ENCODE data around the gene KAZN. TPM values are rescaled to one million over a fixed set of nuclear protein-coding genes. Genes with fewer than 3 reads are reported as not detected.
A peak's percentile ranks its signal among the peaks of the same experiment; 100 is the strongest.
"Not testable (repeated sequence)": the region's sequence is repeated elsewhere in the genome, so short reads cannot be mapped to it uniquely, and the experiment has no call there.

KAZN gene
- total RNA-seq, 1 donor from 2014 or later = 21.2 TPM

GRCh38 chr1:15036101-15036500, 437.6 kb downstream of the KAZN start:
- ATAC-seq = no peak
- H3K4me3 ChIP-seq = no peak overlapping the region
- H3K9me3 ChIP-seq = no peaks in the 10 kb centered on the region
- no peak for DNase-seq
- H3K27ac ChIP-seq = no peak overlapping the region
- no peaks in the 10 kb centered on the region for H3K4me1 ChIP-seq
- no peaks in the 10 kb centered on the region for H3K27me3 ChIP-seq (ENCODE audit: low read depth)
- H3K36me3 ChIP-seq = peaks cover 12% of the 10 kb centered on the region
- intact Hi-C loops (cut with DNase I) = no loop called here
- no peak for TF ChIP-seq CTCF (IDR thresholded peaks at IDR 0.05)

- Histone ChIP-seq H3K27ac (no peak overlapping the region), H3K27me3 (ENCODE audit: low read depth) (no peaks in the 10 kb centered on the region), H3K36me3 (peaks cover 12% of the 10 kb centered on the region), H3K4me1 (no peaks in the 10 kb centered on the region), H3K4me3 (no peak overlapping the region), H3K9me3 (no peaks in the 10 kb centered on the region)
- ATAC-seq (peak in 1 of 2 donors; percentile 28), DNase-seq (no peak)
- intact Hi-C loops (cut with DNase I) = no loop called here
- no peak for TF ChIP-seq CTCF (IDR thresholded peaks at IDR 0.05)
Observed at GRCh38 chr1:15038232-15039016, 439.9 kb downstream of the KAZN start.

GRCh38 chr1:15039017-15039648, 440.6 kb downstream of the KAZN start:
- no peak overlapping the region for H3K4me3 ChIP-seq
- no peaks in the 10 kb centered on the region for H3K4me1 ChIP-seq
- TF ChIP-seq CTCF (IDR thresholded peaks at IDR 0.05) = no peak
- no peaks in the 10 kb centered on the region for H3K27me3 ChIP-seq (ENCODE audit: low read depth)
- H3K36me3 ChIP-seq = peaks cover 14% of the 10 kb centered on the region
- DNase-seq (no peak), ATAC-seq (no peak)
- no peak overlapping the region for H3K27ac ChIP-seq
- intact Hi-C loops (cut with DNase I) = no loop called here
- H3K9me3 ChIP-seq = no peaks in the 10 kb centered on the region

- Histone ChIP-seq H3K27ac (no peak overlapping the region), H3K4me3 (no peak overlapping the region), H3K9me3 (no peaks in the 10 kb centered on the region), H3K36me3 (peaks cover 18% of the 10 kb centered on the region), H3K4me1 (no peaks in the 10 kb centered on the region), H3K27me3 (ENCODE audit: low read depth) (no peaks in the 10 kb centered on the region)
- no peak for TF ChIP-seq CTCF (IDR thresholded peaks at IDR 0.05)
- intact Hi-C loops (cut with DNase I) = no loop called here
- ATAC-seq = no peak
- DNase-seq = no peak
Observed at GRCh38 chr1:15039901-15040300, 441.4 kb downstream of the KAZN start.

GRCh38 chr1:15040685-15041084, 442.2 kb downstream of the KAZN start:
- H3K9me3 ChIP-seq; intact Hi-C loops (cut with DNase I): not testable (repeated sequence)

GRCh38 chr1:15042866-15043265, 444.4 kb downstream of the KAZN start:
- Histone ChIP-seq H3K4me3 (no peak overlapping the region), H3K27me3 (ENCODE audit: low read depth) (no peaks in the 10 kb centered on the region), H3K4me1 (no peaks in the 10 kb centered on the region), H3K36me3 (peaks cover 16% of the 10 kb centered on the region), H3K27ac (no peak overlapping the region), H3K9me3 (no peaks in the 10 kb centered on the region)
- DNase-seq = no peak
- intact Hi-C loops (cut with DNase I) = no loop called here
- no peak for TF ChIP-seq CTCF (IDR thresholded peaks at IDR 0.05)
- ATAC-seq = no peak

More at GRCh38 chr1:15040685-15041084, 442.2 kb downstream of the KAZN start:
- peaks cover 16% of the 10 kb centered on the region for H3K36me3 ChIP-seq
- not testable (repeated sequence) for DNase-seq; H3K4me1 ChIP-seq; H3K4me3 ChIP-seq; H3K27me3 ChIP-seq (ENCODE audit: low read depth); H3K27ac ChIP-seq; ATAC-seq
